ENCODE results near the gene JAZF1. TPM values are rescaled to one million over a fixed set of nuclear protein-coding genes. Genes with fewer than 3 reads are reported as not detected.

The JAZF1 gene
- total and polyA plus RNA-seq, 9 of the 15 experiments (the other 6 are each of a cell fraction or from before 2014, with no cell fraction given) = 0.04 to 0.64 (median 0.11) TPM; not detected in 3

DNA sequence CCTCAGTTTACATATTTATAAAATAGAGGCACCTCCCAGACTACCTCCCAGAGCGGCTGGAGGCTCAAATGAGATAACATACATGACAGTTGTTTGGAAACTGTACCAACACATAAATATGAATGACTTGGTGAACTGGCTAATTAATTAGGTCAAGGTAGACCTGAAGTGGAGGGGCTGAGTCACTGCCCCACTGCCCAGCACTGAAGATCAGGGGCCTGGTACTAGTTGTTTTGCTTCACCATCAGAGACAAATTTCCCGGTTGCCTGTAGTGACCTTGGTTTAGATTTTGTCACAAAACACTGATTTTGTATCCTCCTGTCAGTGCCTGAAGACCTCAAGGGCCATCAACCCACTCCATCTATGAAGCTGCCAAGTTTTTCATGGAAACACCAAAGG, 41.8 kb downstream of the JAZF1 start:
- H3K27me3 ChIP-seq (ENCODE audit: control insufficient read depth in 2 of 2, insufficient read depth in 2 of 2, low read length in 2 of 2) = peaks cover 2 to 13% of the 10 kb centered on the region in 2 experiments; a peak in 3 of 5 replicates
- H2AFZ ChIP-seq (ENCODE audit: low read depth, low read length) = no peak overlapping the region
- no peak overlapping the region for H3K9ac ChIP-seq (ENCODE audit: insufficient read depth in 1 of 2, low read depth in 2 of 2, low read length in 2 of 2)
- in situ Hi-C loops (cut with MboI) = no loop called here
- ChIA-PET POLR2A (no interaction called here), CTCF (ENCODE audit: low intra/inter-chr PET ratio) (no interaction called here)
- H4K20me1 ChIP-seq (replicated peaks; ENCODE audit: control insufficient read depth, insufficient read depth, low read length) = no peaks in the 10 kb centered on the region; the same call in 1 of the 2 replicates
- H3K4me1 ChIP-seq (replicated peaks in 1 of 2; ENCODE audit: control insufficient read depth in 2 of 2, insufficient read depth in 2 of 2, low read length in 2 of 2) = no peaks in the 10 kb centered on the region; a peak in 1 of 5 replicates
- no peaks in the 10 kb centered on the region for H3K9me1 ChIP-seq (ENCODE audit: control insufficient read depth, insufficient read depth, low read length)
- no peaks in the 10 kb centered on the region for H3K79me2 ChIP-seq (ENCODE audit: control insufficient read depth, insufficient read depth, low read length)
- H3K4me3 ChIP-seq = no peak overlapping the region
- no peak for TF ChIP-seq MTA2 (IDR thresholded peaks at IDR 0.05; ENCODE audit: low read depth)
- H3K27ac ChIP-seq (ENCODE audit: extremely low read depth, low read depth, low read length) = no peak overlapping the region
- no peaks in the 10 kb centered on the region for H3K9me3 ChIP-seq (replicated peaks; ENCODE audit: control insufficient read depth, insufficient read depth, low read depth, low read length)
- FAIRE-seq (no peak), ATAC-seq (no peak), DNase-seq (ENCODE audit: extremely low read depth in 1 of 4, low spot score in 3 of 4) (no peak)
- no TSS peak for BruUV-seq (replicated peaks)
- intact Hi-C loops (cut with micrococcal nuclease) = no loop called here
- no peak overlapping the region for H3K4me2 ChIP-seq (ENCODE audit: insufficient read depth, low read length)
- WGBS (ENCODE audit: insufficient coverage, low coverage, missing lambda C conversion rate) = 0% methylated on average over 2 of the region's 2 CpGs
- no peaks in the 10 kb centered on the region for H3K36me3 ChIP-seq (ENCODE audit: control insufficient read depth, insufficient read depth, low read length)

DNA sequence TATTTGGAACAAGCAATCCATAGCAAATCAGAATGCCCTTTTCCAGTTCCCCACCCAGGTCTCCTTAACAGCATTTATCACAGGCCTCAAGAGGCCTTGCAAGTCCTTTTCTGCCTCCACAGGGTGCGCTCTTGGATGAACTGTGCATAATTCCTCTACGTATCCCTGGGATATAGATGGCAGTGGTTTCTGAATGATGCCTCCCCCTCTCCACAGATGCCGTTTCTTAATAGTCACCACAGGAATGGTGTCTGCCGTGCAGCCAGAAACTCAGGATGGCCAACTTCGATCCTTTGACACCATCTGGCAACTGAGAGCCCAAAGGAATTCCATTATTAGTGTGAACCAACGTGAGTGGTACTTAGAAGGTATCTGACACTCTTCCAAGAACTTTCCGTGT, 43.1 kb downstream of the JAZF1 start:
- in situ Hi-C loops (cut with MboI) (no loop called here), intact Hi-C loops (cut with micrococcal nuclease) (no loop called here)
- BruUV-seq (replicated peaks) = no TSS peak
- Histone ChIP-seq H3K27ac (ENCODE audit: extremely low read depth, low read depth, low read length) (no peak overlapping the region), H3K27me3 (ENCODE audit: control insufficient read depth in 2 of 2, insufficient read depth in 2 of 2, low read length in 2 of 2) (peaks cover 2 to 13% of the 10 kb centered on the region in 2 experiments; a peak in 3 of 5 replicates), H3K4me1 (replicated peaks in 1 of 2; ENCODE audit: control insufficient read depth in 2 of 2, insufficient read depth in 2 of 2, low read length in 2 of 2) (no peaks in the 10 kb centered on the region; a peak in 1 of 5 replicates), H3K36me3 (ENCODE audit: control insufficient read depth, insufficient read depth, low read length) (no peaks in the 10 kb centered on the region), H3K9me3 (replicated peaks; ENCODE audit: control insufficient read depth, insufficient read depth, low read depth, low read length) (no peaks in the 10 kb centered on the region), H3K9ac (ENCODE audit: insufficient read depth in 1 of 2, low read depth in 2 of 2, low read length in 2 of 2) (no peak overlapping the region), H4K20me1 (replicated peaks; ENCODE audit: control insufficient read depth, insufficient read depth, low read length) (no peaks in the 10 kb centered on the region), H3K79me2 (ENCODE audit: control insufficient read depth, insufficient read depth, low read length) (no peaks in the 10 kb centered on the region), H2AFZ (ENCODE audit: low read depth, low read length) (no peak overlapping the region), H3K9me1 (ENCODE audit: control insufficient read depth, insufficient read depth, low read length) (no peaks in the 10 kb centered on the region), H3K4me3 (no peak overlapping the region), H3K4me2 (ENCODE audit: insufficient read depth, low read length) (no peak overlapping the region)
- TF ChIP-seq U2AF2 (optimal IDR thresholded peaks at IDR 0.05; ENCODE audit: low read depth, low read length) (no peak), ZNF212 (CRISPR knock-in tag; IDR thresholded peaks at IDR 0.05) (no peak)
- TF ChIP-seq, protein P1, sequence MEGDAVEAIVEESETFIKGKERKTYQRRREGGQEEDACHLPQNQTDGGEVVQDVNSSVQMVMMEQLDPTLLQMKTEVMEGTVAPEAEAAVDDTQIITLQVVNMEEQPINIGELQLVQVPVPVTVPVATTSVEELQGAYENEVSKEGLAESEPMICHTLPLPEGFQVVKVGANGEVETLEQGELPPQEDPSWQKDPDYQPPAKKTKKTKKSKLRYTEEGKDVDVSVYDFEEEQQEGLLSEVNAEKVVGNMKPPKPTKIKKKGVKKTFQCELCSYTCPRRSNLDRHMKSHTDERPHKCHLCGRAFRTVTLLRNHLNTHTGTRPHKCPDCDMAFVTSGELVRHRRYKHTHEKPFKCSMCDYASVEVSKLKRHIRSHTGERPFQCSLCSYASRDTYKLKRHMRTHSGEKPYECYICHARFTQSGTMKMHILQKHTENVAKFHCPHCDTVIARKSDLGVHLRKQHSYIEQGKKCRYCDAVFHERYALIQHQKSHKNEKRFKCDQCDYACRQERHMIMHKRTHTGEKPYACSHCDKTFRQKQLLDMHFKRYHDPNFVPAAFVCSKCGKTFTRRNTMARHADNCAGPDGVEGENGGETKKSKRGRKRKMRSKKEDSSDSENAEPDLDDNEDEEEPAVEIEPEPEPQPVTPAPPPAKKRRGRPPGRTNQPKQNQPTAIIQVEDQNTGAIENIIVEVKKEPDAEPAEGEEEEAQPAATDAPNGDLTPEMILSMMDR (IDR thresholded peaks at IDR 0.05 in 2 of 3, conservative IDR thresholded peaks at IDR 0.05 in 1 of 3; ENCODE audit: insufficient read depth in 2 of 3, low read depth in 1 of 3, low read length in 3 of 3) = 0 out of 6 replicates have a peak, but pooled peaks of 1 of the 3 experiments have one; percentile 6
- TF ChIP-seq, protein P2, sequence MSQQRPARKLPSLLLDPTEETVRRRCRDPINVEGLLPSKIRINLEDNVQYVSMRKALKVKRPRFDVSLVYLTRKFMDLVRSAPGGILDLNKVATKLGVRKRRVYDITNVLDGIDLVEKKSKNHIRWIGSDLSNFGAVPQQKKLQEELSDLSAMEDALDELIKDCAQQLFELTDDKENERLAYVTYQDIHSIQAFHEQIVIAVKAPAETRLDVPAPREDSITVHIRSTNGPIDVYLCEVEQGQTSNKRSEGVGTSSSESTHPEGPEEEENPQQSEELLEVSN (IDR thresholded peaks at IDR 0.05; ENCODE audit: borderline replicate concordance in 1 of 2, extremely low read depth in 1 of 2, insufficient read depth in 1 of 2, insufficient read length in 1 of 2, low read depth in 1 of 2, low read length in 1 of 2, poor library complexity in 1 of 2, severe bottlenecking in 1 of 2) = no peak
- no peak for ATAC-seq
- FAIRE-seq = no peak
- no peak for DNase-seq (ENCODE audit: extremely low read depth in 1 of 4, low spot score in 3 of 4)
- CTCF ChIA-PET (ENCODE audit: low intra/inter-chr PET ratio) = no interaction called here
- POLR2A ChIA-PET = no interaction called here
- 3% methylated on average over 7 of the region's 7 CpGs for WGBS (ENCODE audit: insufficient coverage, low coverage, missing lambda C conversion rate)

Data from K562 (cell line).